Measurements from ENCODE around the gene RPS27.
"Not testable (repeated sequence)": the region's sequence is repeated elsewhere in the genome, so short reads cannot be mapped to it uniquely, and the experiment has no call there.

DNA sequence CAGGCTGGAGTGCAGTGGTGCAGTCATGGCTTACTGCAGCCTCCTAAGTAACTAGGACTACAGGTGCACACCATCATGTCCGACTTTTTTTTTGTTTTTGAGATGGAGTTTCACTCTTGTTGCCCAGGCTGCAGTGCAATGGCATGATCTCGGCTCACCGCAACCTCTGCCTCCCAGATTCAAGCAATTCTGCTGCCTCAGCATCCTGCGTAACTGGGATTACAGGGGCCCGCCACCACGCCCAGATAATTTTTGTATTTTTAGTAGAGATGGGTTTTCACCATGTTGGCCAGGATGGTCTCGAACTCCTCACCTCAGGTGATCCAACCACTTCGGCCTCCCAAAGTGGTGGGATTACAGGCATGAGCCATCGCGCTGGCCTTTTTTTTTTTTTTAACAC is 6.3 kb downstream of the RPS27 start:
- TF ChIP-seq, protein P1, sequence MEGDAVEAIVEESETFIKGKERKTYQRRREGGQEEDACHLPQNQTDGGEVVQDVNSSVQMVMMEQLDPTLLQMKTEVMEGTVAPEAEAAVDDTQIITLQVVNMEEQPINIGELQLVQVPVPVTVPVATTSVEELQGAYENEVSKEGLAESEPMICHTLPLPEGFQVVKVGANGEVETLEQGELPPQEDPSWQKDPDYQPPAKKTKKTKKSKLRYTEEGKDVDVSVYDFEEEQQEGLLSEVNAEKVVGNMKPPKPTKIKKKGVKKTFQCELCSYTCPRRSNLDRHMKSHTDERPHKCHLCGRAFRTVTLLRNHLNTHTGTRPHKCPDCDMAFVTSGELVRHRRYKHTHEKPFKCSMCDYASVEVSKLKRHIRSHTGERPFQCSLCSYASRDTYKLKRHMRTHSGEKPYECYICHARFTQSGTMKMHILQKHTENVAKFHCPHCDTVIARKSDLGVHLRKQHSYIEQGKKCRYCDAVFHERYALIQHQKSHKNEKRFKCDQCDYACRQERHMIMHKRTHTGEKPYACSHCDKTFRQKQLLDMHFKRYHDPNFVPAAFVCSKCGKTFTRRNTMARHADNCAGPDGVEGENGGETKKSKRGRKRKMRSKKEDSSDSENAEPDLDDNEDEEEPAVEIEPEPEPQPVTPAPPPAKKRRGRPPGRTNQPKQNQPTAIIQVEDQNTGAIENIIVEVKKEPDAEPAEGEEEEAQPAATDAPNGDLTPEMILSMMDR (IDR thresholded peaks at IDR 0.05), result not testable (repeated sequence)
- TF ChIP-seq POLR2A, POLR2AphosphoS5 (IDR thresholded peaks at IDR 0.05): not testable (repeated sequence)

All from prostate gland (tissue), 2 donors.